Stimulated activated CD4-positive, alpha-beta T cell treated with anti-CD3 and anti-CD28 coated beads, TNF-alpha, amount 100 ng/mL, for 48 hours (primary cell): ENCODE results near the gene SLC25A18.
"Not testable (repeated sequence)": the region's sequence is repeated elsewhere in the genome, so short reads cannot be mapped to it uniquely, and the experiment has no call there.

Source experiments
- DNase-seq, 3 donors: peaks; one replicate each; pipeline ENCODE4 v3.0.0-alpha.2; 2020; ENCODE audit warnings: low read depth in 3 of 3

Gene SLC25A18

GRCh38 chr22:17562906-17563870 lies at the start of gene SLC25A18:
TSS of gene SLC25A18 (plus strand) at chr22:17563498. CDS start at chr22:17579945, 16,447 bp downstream.
- no peak for DNase-seq

DNA sequence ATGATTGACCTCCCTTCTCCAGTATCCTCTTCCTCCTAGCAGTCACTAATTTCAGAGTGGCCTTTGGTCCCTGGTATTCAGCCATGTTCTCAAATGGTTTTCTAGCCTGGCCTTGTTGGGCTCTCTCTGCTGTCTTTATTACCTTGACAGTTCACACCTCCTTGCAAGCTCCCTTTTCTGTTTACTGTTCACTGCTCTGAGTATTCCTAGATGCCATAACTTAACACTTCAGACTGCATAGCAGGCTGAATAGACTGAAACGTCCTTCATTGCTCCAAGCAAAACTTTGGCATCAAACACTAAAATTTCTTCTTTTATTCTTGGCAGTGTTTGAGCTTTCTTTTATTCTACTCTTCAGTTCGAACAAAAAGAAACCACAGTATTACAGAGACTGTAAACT lies 49.7 kb upstream of the SLC25A18 start:
- no peak for DNase-seq

- DNase-seq: no peak
Measured at GRCh38 chr22:17514084-17514483, 49.2 kb upstream of the SLC25A18 start.

DNA sequence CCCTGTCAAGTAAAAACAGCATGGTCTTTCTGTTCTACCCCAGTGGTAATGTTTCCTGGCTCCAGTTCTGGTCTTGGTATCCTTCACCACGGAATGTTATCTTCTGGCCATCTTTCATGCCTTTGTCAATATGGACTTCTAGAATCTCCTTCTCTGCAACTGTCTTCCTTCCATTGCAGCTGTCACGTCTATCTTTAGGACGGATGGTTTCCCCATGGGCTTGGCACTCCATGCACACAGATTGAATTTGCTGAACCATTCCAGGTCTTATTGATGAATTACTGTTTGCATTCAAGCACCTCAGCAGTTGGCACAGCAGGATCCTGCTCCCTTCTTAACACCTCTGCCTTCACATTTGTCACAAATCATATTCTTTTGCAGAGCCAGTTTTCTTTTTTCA lies 44.9 kb upstream of the SLC25A18 start:
- no peak for DNase-seq

- not testable (repeated sequence) for DNase-seq
Measured at GRCh38 chr22:17521971-17522370, 41.3 kb upstream of the SLC25A18 start.

GRCh38 chr22:17523925-17524324 lies 39.4 kb upstream of the SLC25A18 start:
- DNase-seq: no peak

- DNase-seq: no peak
Measured at GRCh38 chr22:17536269-17536668, 27.0 kb upstream of the SLC25A18 start.

DNA sequence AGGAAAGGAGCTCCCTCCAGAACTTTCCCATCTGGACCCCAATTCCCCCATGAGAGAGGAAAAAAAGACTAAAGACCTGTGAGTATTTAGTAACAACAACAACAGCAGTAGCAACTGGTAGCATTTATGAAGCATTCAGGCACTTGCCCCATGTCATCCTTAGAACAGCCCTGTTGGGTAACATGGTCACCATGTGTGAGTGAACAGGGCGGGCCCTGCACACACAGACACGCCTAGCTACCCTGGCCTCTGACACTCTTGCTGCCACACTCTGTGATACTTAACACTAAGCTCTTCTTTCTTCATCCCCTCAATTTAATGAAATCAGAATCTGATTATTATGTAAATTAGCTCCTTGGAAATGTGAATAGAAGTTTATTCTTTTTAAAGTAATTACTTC lies 26.1 kb upstream of the SLC25A18 start:
- no peak for DNase-seq

- no peak for DNase-seq
Measured at GRCh38 chr22:17540481-17540880, 22.8 kb upstream of the SLC25A18 start.

DNA sequence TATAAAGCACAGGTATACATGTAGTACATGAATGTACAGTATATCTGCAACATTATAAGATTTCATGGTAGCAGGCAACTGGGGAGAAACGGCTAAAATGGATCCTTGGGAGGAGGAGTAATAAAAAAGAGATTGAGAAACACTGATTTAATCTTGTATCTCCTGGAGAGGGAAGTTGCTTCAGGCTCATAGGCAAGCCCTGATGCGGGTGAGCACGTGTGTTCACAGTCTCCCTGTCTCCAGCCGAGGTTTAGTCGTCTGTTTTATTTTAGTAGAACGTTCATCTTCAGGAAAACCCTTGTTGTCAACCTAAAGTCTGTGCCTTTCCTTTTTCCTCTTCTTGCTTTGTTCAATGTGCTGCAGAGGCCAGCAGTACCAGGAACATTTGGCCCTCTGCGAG lies 21.8 kb upstream of the SLC25A18 start:
- no peak for DNase-seq

DNA sequence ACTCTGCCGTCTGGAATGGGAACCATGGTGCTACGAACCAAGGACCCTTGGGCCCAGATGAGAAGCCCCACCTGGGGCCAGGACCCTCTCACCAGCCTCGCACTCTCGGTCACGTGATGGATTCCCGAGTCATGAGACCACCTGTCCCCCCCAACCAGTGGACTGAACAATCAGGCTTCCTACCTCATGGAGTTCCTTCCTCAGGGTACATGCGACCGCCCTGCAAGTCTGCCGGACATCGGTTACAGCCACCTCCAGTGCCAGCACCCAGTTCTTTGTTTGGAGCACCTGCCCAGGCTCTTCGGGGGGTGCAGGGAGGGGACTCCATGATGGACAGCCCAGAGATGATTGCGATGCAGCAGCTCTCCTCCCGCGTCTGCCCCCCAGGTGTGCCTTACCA lies 20.8 kb upstream of the SLC25A18 start:
- no peak for DNase-seq

DNA sequence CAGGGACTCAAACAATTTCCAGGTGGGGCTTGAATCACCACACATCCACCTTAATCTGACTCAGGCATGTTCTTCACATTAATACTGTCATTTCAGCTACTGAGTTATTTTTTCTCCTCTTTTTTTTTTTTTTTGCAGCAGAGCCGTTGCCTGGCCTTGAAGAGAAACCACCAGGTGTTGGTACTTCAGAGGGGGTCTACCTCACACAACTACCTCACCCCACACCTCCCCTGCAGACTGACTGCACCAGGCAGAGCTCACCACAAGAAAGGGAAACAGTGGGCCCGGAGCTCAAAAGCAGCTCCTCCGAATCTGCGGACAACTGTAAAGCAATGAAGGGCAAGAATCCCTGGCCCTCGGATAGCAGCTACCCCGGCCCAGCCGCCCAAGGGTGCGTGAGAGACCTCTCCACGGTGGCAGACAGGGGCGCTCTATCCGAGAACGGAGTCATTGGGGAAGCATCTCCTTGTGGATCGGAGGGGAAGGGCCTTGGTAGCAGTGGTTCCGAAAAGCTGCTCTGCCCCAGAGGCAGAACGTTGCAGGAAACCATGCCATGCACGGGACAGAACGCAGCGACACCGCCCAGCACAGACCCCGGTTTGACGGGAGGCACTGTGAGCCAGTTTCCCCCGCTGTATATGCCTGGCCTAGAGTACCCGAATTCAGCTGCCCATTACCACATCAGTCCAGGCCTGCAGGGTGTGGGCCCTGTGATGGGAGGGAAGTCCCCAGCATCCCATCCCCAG lies 15.1 kb upstream of the SLC25A18 start:
- no peak for DNase-seq

DNA sequence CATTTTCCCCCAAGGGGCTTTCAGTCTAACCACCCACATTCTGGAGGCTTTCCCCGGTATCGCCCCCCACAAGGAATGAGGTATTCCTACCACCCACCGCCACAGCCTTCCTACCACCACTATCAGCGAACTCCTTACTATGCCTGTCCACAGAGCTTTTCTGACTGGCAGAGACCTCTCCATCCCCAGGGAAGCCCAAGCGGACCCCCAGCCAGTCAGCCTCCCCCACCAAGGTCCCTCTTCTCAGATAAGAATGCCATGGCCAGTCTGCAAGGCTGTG lies 14.6 kb upstream of the SLC25A18 start:
- no peak for DNase-seq

- no peak for DNase-seq
Measured at GRCh38 chr22:17549183-17549582, 14.1 kb upstream of the SLC25A18 start.

- DNase-seq: no peak
Measured at GRCh38 chr22:17549655-17550054, 13.6 kb upstream of the SLC25A18 start.

DNA sequence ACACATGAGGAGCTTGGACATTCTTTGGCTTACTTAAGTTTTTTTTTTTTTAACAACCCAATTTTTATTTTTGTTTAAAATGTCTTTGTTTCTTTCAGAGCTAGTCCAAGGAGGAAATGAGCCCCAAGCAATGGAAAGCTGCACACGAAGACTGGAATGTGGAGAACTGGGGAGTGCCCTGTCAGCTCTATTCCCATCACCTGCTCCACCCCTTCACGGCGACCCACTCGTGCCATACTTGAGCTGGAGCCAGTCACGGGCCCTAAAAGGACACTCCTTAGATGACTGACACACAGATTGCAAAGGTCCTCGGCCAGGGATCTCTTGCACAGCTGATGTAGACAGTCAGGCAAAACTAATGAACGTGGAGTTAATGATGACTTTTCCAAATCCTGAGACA lies 10.6 kb upstream of the SLC25A18 start:
- DNase-seq: no peak

- DNase-seq: no peak
Measured at GRCh38 chr22:17554814-17555213, 8.5 kb upstream of the SLC25A18 start.

DNA sequence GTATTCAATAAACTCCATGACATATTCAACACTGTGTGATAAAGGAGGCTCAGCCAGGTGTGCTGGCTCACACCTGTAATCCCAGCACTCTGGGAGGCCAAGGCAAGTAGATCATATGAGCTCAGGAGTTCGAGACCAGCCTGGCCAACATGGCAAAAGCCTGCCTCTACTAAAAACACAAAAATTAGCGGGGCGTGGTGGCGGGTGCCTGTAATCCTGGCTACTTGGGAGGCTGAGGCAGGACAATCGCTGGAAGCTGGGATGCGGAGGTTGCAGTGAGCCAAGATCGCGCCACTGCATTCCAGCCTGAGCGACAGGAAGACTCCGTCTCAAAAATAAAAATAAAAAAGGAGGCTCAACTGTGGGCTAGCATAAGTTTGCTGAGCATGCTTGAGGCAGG lies 4.1 kb upstream of the SLC25A18 start:
- DNase-seq: no peak

- no peak for DNase-seq
Measured at GRCh38 chr22:17563936-17564391, 666 bp downstream of the SLC25A18 start.

DNA sequence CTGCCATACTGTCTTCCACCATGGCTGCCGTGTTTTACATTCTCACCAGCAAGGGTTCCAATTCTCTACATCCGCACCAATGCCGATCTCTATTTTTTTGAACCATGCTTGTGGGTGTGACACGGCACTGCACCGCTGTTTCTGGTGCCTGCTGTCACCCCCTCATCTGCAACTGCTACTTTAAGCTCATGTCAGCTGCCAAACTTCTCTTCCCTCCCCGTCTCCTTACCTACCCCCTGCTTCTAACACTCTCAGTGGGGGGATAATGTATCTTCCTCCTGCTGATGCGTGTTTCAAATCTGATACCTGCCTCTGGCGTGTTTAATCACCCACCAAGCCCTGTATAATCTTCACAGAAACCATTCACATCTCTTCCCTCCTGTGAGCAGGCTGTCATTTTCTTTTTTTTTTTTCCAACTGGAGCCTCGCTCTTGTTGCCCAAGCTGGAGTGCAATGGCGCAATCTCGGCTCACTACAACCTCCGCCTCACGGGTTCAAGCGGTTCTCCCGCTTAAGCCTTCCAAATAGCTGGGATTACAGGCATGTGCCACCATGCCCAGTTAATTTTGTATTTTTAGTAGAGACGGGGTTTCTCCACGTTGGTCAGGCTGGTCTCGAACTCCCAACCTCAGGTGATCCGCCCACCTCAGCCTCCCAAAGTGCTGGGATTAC lies 2.9 kb downstream of the SLC25A18 start:
- not testable (repeated sequence) for DNase-seq

DNA sequence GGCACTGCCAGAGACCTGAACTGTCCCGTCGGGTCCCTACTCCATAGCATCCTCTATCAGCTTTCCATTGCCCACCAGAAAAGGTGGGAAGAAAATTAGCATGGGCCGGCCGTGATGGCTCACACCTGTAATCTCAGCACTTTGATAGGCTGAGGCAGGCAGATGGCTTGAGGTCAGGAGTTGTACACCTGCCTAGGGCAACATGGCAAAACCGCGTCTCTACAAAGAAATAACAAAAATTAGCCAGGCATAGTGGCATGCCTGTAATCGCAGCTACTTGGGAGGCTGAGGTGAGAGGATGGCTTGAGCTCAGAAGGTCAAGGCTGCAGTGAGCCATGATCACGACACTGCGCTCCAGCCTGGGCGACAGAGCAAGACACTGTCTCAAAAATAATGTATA lies 3.5 kb downstream of the SLC25A18 start:
- DNase-seq: no peak

GRCh38 chr22:17569971-17570511 lies 6.7 kb downstream of the SLC25A18 start:
- DNase-seq: no peak
